Ascending aorta (tissue), 2 donors: ENCODE data around the gene CCDC149. TPM values are rescaled to one million over a fixed set of nuclear protein-coding genes. Genes with fewer than 3 reads are reported as not detected.

ENCODE experiments used
- DNase-seq, 2 donors: peaks; one replicate each; pipeline ENCODE4 v3.0.0-alpha.2; 2019; ENCODE audit warnings: low spot score in 2 of 2
- H3K27ac ChIP-seq, 2 donors: fragments of 200-600 bp; sonication (generic); one replicate each; pipeline ENCODE4 v1.5.1; 2016 to 2017; ENCODE audit warnings: mild to moderate bottlenecking in 1 of 2
- H3K27me3 ChIP-seq: fragments of 200-600 bp; sonication (generic); one replicate; pipeline ENCODE4 v1.5.1; 2017
- H3K36me3 ChIP-seq, 2 donors: fragments of 200-600 bp; sonication (generic); one replicate each; pipeline ENCODE4 v1.5.1; 2016
- H3K4me1 ChIP-seq, 2 donors: fragments of 200-600 bp; sonication (generic); one replicate each; pipeline ENCODE4 v1.5.1; 2016 to 2017; ENCODE audit warnings: mild to moderate bottlenecking in 1 of 2
- H3K4me3 ChIP-seq, 2 donors: fragments of 200-600 bp; sonication (generic); one replicate each; pipeline ENCODE4 v1.5.1; 2016 to 2017; ENCODE audit warnings: mild to moderate bottlenecking in 1 of 2
- H3K9me3 ChIP-seq, 2 donors: fragments of 200-600 bp; sonication (generic); one replicate each; pipeline ENCODE4 v1.5.1; 2016
- intact Hi-C: fragments of 100-400 bp; cut with DNase I; formaldehyde crosslinking; loops from one replicate; pipeline ENCODE4 v1.15.1; 2023
- total RNA-seq: library from RNA; depleted of rRNA; stranded (reverse); fragments of >200 nt; gene quantifications from one replicate; pipeline ENCODE4 v1.1.0, GENCODE V29; 2016
- TF ChIP-seq, protein P1 (sequence below), 3 experiments: fragments of 200-600 bp in 2 of 3; fragments of 450-650 bp in 1 of 3; sonication (generic) in 2 of 3; IDR thresholded peaks; one replicate each; pipeline ENCODE4 v1.5.1; 2016 to 2019; ENCODE audit warnings: antibody characterized with exemption in 3 of 3, mild to moderate bottlenecking in 1 of 3, moderate library complexity in 1 of 3

The CCDC149 gene
- total RNA-seq, 1 donor from 2014 or later, result 8.7 TPM

DNA sequence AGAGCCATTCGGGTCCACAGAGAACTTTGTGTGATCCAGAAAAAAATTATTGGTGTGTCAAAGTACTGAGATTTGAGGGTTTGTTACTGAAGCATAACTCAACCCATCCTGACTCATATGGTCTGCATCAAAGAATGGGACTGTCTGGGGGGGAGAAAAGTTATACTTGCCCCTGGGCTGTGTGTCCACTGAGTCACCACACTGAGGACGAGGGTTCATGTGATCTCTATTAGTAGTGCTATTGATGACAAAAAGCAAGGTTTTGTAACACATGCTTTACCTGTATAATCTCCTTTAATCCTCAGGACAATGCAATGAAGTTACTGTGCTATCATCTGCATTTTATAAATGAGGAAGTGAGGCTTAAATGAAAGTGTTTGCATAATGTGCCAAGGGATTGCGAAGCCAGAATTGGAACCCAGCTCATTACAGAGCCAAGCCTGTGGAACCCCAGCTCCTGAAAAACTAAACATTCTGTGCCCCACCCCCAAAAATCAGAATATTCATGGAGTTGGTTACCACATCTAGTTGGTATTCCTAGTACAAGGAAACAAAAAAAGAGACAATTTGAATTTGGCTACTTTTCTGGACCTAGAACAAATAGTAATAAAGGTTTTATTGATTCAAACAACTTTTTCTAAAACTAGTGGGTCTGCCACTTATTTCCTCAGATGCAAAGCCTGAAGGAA, 31.2 kb downstream of the CCDC149 start:
- Histone ChIP-seq H3K9me3 (no peaks in the 10 kb centered on the region), H3K27ac (no peak overlapping the region), H3K4me1 (no peaks in the 10 kb centered on the region), H3K27me3 (no peaks in the 10 kb centered on the region), H3K36me3 (no peaks in the 10 kb centered on the region), H3K4me3 (no peak overlapping the region)
- intact Hi-C loops, result no loop called here
- TF ChIP-seq, protein P1, sequence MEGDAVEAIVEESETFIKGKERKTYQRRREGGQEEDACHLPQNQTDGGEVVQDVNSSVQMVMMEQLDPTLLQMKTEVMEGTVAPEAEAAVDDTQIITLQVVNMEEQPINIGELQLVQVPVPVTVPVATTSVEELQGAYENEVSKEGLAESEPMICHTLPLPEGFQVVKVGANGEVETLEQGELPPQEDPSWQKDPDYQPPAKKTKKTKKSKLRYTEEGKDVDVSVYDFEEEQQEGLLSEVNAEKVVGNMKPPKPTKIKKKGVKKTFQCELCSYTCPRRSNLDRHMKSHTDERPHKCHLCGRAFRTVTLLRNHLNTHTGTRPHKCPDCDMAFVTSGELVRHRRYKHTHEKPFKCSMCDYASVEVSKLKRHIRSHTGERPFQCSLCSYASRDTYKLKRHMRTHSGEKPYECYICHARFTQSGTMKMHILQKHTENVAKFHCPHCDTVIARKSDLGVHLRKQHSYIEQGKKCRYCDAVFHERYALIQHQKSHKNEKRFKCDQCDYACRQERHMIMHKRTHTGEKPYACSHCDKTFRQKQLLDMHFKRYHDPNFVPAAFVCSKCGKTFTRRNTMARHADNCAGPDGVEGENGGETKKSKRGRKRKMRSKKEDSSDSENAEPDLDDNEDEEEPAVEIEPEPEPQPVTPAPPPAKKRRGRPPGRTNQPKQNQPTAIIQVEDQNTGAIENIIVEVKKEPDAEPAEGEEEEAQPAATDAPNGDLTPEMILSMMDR (IDR thresholded peaks at IDR 0.05), result no peak
- no peak for DNase-seq

DNA sequence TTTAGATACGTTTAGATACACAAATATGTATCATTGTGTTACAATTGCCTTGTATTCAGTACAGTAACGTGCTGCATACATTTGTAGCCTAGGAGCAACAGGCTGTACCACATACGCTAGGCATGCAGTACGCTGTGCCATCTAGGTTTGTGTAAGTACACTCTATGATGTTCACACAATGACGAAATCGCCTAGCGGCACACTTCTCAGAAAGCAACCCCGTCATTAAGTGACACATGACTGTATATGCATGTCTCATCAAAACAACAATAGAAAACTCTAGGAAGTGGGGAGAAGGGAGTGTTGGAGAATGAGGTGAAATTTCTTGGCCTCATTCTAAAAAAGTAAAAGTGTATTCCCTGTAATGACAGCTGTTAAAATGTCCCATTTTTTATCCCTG, 32.7 kb downstream of the CCDC149 start:
- TF ChIP-seq, protein P1 (IDR thresholded peaks at IDR 0.05), result no peak
- intact Hi-C loops, result no loop called here
- H3K27ac ChIP-seq, result no peak overlapping the region
- DNase-seq, result no peak
- no peaks in the 10 kb centered on the region for H3K27me3 ChIP-seq
- H3K4me3 ChIP-seq, result no peak overlapping the region
- no peaks in the 10 kb centered on the region for H3K36me3 ChIP-seq
- H3K4me1 ChIP-seq, result no peaks in the 10 kb centered on the region
- no peaks in the 10 kb centered on the region for H3K9me3 ChIP-seq

DNA sequence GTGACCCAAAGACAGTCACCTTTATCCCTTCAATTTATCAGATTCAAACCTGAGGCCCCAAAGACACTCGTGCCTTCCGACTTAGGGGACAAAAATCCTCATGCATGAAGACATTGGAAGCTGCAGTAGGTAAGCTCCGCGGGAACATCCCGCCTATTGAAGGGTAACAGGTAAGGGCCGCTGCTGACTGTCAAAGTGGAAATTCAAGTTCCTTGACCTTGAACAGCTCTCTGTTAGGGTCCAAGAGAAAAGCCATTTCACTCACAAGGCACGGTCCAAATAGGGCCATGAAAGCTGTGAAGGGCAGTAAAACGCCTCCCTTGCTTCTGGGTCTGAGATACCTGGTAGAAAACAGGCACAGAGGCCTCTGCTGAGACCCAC, 34.2 kb downstream of the CCDC149 start:
- TF ChIP-seq, protein P1 (IDR thresholded peaks at IDR 0.05), result no peak
- Histone ChIP-seq H3K4me3 (no peak overlapping the region), H3K27me3 (no peaks in the 10 kb centered on the region), H3K27ac (peak overlapping the region in 1 of 2 donors; percentile 38), H3K9me3 (no peaks in the 10 kb centered on the region), H3K36me3 (no peaks in the 10 kb centered on the region), H3K4me1 (no peaks in the 10 kb centered on the region)
- intact Hi-C loops, result no loop called here
- no peak for DNase-seq

DNA sequence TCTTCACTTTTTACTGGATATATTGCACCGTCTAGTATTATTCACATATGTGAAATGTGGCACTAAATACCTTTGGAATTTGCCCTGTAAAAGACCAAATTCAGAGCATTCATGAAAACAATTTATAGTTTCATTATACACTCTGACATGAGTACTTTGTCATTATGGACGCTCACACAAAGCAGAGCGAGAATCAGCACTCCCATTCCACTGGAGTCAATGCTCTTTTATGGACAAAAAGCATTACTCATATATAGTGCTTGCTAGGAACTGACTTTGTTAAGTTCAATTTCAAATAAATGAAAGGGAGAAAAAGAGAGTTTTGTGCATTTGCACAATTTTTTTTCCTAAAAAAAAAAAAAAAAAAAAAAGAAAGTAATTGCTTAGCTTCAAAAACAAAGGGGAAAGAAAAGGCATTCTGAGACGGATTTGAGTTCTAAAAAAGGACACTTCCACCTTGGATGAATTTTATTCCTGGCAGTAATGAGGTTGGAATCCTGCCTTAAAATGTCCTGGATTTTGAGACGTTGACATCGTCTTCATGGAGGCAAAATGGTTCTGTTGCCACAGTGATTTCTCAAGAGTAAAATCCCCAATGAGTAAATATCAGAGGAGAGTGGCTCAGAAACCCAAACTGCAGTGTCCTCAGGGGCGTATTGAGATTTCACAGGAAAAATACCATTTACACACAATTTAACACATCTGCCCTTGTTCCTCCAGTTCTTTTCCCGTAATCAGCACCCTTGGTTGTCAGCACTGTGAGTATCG, 34.8 kb downstream of the CCDC149 start:
- no peak overlapping the region for H3K4me3 ChIP-seq
- peaks cover 0 to 4% of the 10 kb centered on the region in 2 donors for H3K36me3 ChIP-seq
- H3K27ac ChIP-seq, result peak overlapping the region in 1 of 2 donors; percentile 38
- TF ChIP-seq, protein P1 (IDR thresholded peaks at IDR 0.05), result no peak
- intact Hi-C loops, result no loop called here
- no peaks in the 10 kb centered on the region for H3K9me3 ChIP-seq
- no peaks in the 10 kb centered on the region for H3K4me1 ChIP-seq
- DNase-seq, result no peak
- H3K27me3 ChIP-seq, result no peaks in the 10 kb centered on the region

DNA sequence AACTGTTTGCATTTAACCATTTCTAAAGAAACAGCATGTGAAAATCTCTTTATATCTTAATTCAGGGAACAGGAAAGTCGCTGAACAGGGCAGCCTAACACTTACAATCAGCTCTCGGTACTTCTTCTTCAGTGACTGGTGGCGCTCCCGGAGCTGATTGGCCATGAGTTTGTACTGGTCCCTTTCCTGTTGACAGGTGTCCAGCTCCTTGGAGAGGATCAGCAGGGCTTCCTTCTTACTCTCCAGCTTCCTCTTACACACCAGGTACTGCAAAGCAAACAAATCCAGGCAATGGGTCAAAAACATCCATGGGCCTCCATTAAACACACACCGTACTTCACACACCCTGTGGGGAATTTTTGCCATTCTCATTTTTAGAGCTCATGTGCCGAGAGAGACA, 36.4 kb downstream of the CCDC149 start:
- intact Hi-C loops, result no loop called here

More for the DNA sequence above, 36.4 kb downstream of the CCDC149 start:
- H3K36me3 ChIP-seq, result peaks cover 0 to 17% of the 10 kb centered on the region in 2 donors
- H3K4me1 ChIP-seq, result no peaks in the 10 kb centered on the region
- no peak overlapping the region for H3K4me3 ChIP-seq
- H3K27ac ChIP-seq, result no peak overlapping the region
- no peaks in the 10 kb centered on the region for H3K9me3 ChIP-seq
- TF ChIP-seq, protein P1 (IDR thresholded peaks at IDR 0.05), result no peak
- H3K27me3 ChIP-seq, result no peaks in the 10 kb centered on the region
- DNase-seq, result no peak
